K562 (cell line): Measurements from ENCODE around the gene STXBP6. TPM values are rescaled to one million over a fixed set of nuclear protein-coding genes. Genes with fewer than 3 reads are reported as not detected.

Source experiments
- ATAC-seq: fragments of 200-7000 bp; cut with Tn5 transposase; 3 replicates; pipeline ENCODE4 v1.9.1; 2020; ENCODE audit warnings: moderate library complexity
- BruUV-seq: library from RNA; stranded (reverse); fragments of 400-500 nt; replicated peaks from 2 replicates; lab custom pipeline; 2021; lab: Mats Ljungman, UMichigan
- CTCF ChIA-PET: fragments of 300-600 bp; formaldehyde crosslinking; extraction: SDS; loops from one replicate; lab custom pipeline; 2021; ENCODE audit warnings: low intra/inter-chr PET ratio; lab: Yijun Ruan, JAX
- POLR2A ChIA-PET: fragments of 300-600, 350-650 bp; sonication (Branson Sonifier 250); formaldehyde crosslinking; extraction: SDS; loops from one replicate; lab custom pipeline; 2021; ENCODE audit warnings: antibody characterized with exemption, inconsistent platforms; lab: Yijun Ruan, JAX
- DNase-seq, 4 experiments: peaks; one replicate each; pipeline versions ENCODE4 v3.0.0 to v3.0.0-alpha.2; 2011 to 2018; ENCODE audit warnings: low spot score in 3 of 4, mixed read lengths in 3 of 4; ENCODE audit errors: extremely low read depth in 1 of 4
- FAIRE-seq: peaks from 2 replicates; lab custom pipeline; 2011; peaks lifted over from hg19 to GRCh38; lab: Jason Lieb, UNC
- H2AFZ ChIP-seq: 2 replicates; pipeline ENCODE4 v1.6.0; 2011; ENCODE audit warnings: low read depth, low read length, control low read depth, inconsistent platforms
- H3K27ac ChIP-seq: fragments of 200-600 bp; 3 replicates; pipeline ENCODE4 v1.8.0; 2011; ENCODE audit warnings: low read depth, mild to moderate bottlenecking, control low read depth, inconsistent platforms, low read length, moderate library complexity, mixed read lengths; ENCODE audit errors: extremely low read depth
- H3K27me3 ChIP-seq, 2 experiments: fragments of 300-600 bp in 1 of 2; 2 replicates in 1 of 2; 3 replicates in 1 of 2; pipeline versions ENCODE4 v1.6.0 to v1.8.0; 2011; ENCODE audit warnings: inconsistent platforms in 2 of 2, low read length in 2 of 2, mild to moderate bottlenecking in 1 of 2, mixed read lengths in 1 of 2, moderate library complexity in 1 of 2; ENCODE audit not compliant: control insufficient read depth in 2 of 2, insufficient read depth in 2 of 2
- H3K36me3 ChIP-seq: fragments of 300-600 bp; 3 replicates; pipeline ENCODE4 v1.8.0; 2011; ENCODE audit warnings: mild to moderate bottlenecking, low read length, inconsistent platforms; ENCODE audit not compliant: control insufficient read depth, insufficient read depth
- H3K4me1 ChIP-seq, 2 experiments: fragments of 200-600 bp in 1 of 2; replicated peaks in 1 of 2; 2 replicates in 1 of 2; 3 replicates in 1 of 2; pipeline versions ENCODE4 v1.5.1 to v1.8.0; 2011; ENCODE audit warnings: inconsistent platforms in 2 of 2, low read length in 2 of 2, mild to moderate bottlenecking in 1 of 2, mixed read lengths in 1 of 2, moderate library complexity in 1 of 2; ENCODE audit not compliant: control insufficient read depth in 2 of 2, insufficient read depth in 2 of 2
- H3K4me2 ChIP-seq: 2 replicates; pipeline ENCODE4 v1.6.1; 2011; ENCODE audit warnings: low read length, control low read depth, inconsistent platforms, mixed read lengths; ENCODE audit not compliant: insufficient read depth
- H3K4me3 ChIP-seq: fragments of 200-600 bp; sonication (generic), shearing (Covaris generic); 2 replicates; pipeline ENCODE4 v1.5.1; 2016; ENCODE audit warnings: control low read depth, inconsistent platforms
- H3K79me2 ChIP-seq: fragments of 200-600 bp; 3 replicates; pipeline ENCODE4 v1.8.0; 2011; ENCODE audit warnings: low read length, inconsistent platforms; ENCODE audit not compliant: control insufficient read depth, insufficient read depth
- H3K9ac ChIP-seq, 2 experiments: 2 replicates each; pipeline versions ENCODE4 v1.6.0 to v1.6.1; 2011; ENCODE audit warnings: low read depth in 2 of 2, low read length in 2 of 2, control low read depth in 1 of 2, inconsistent platforms in 1 of 2, mild to moderate bottlenecking in 1 of 2, mixed read lengths in 1 of 2; ENCODE audit not compliant: insufficient read depth in 1 of 2
- H3K9me1 ChIP-seq: one replicate; pipeline ENCODE4 v1.6.0; 2011; ENCODE audit warnings: inconsistent platforms, mild to moderate bottlenecking, low read length, moderate library complexity; ENCODE audit not compliant: control insufficient read depth, insufficient read depth
- H3K9me3 ChIP-seq: replicated peaks from 2 replicates; pipeline ENCODE4 v1.5.1; 2011; ENCODE audit warnings: low read depth, low read length, inconsistent platforms; ENCODE audit not compliant: control insufficient read depth, insufficient read depth
- H4K20me1 ChIP-seq: replicated peaks from 2 replicates; pipeline ENCODE4 v1.6.1; 2011; ENCODE audit warnings: low read length, inconsistent platforms, mixed read lengths; ENCODE audit not compliant: control insufficient read depth, insufficient read depth
- BHLHE40 ChIP-seq: IDR thresholded peaks from 2 replicates; pipeline ENCODE4 v1.6.1; 2011; ENCODE audit warnings: low read length, improper control_type of control experiment
- C11orf30 ChIP-seq: fragments of 450-650 bp; IDR thresholded peaks from 2 replicates; pipeline ENCODE4 v1.6.1; 2016; ENCODE audit warnings: low read depth, mild to moderate bottlenecking
- NRF1 ChIP-seq, 2 experiments: fragments of 450-650 bp; IDR thresholded peaks in 1 of 2; conservative IDR thresholded peaks in 1 of 2; 2 replicates each; pipeline ENCODE4 v1.6.1; 2014; ENCODE audit warnings: mild to moderate bottlenecking in 2 of 2
- ZNF644 ChIP-seq: fragments of 200-800 bp; sonication (Bioruptor generic); IDR thresholded peaks from 2 replicates; pipeline ENCODE4 v1.6.1; 2016; ENCODE audit warnings: low read depth, missing genetic modification characterization, missing compliant biosample characterization
- WGBS: fragments of 100-300 bp; shearing (Covaris generic); methylation state at CpG from one replicate; pipeline ENCODE4 v1.1.6; 2016; ENCODE audit warnings: low coverage, mixed read lengths; ENCODE audit not compliant: insufficient coverage; ENCODE audit errors: missing lambda C conversion rate; 5-methylcytosine and 5-hydroxymethylcytosine counted together
- in situ Hi-C: fragments of 300-500 bp; cut with MboI; formaldehyde crosslinking; loops from 4 replicates; pipeline ENCODE4 v1.15.0; 2018; ENCODE audit warnings: inconsistent platforms, mixed read lengths
- intact Hi-C: fragments of 100-400 bp; cut with micrococcal nuclease; formaldehyde crosslinking; loops from 2 replicates; pipeline ENCODE4 v1.14.2; 2022
- polyA plus RNA-seq, 8 experiments: library from polyadenylated mRNA; depleted of rRNA in 4 of 8; stranded (reverse) in 5 of 8; unstranded in 3 of 8; fragments of >200 nt; fragmentation: Nextera tagmentation in 2 of 8; fragmentation: Illumina TruSeq in 1 of 8; extraction: Ambion mirVana in 2 of 8; extraction: Trizol in 1 of 8; gene quantifications; 2 replicates each; pipeline versions ENCODE4 v1.2.1 to v1.2.3, GENCODE V29; 2011 to 2014; ENCODE audit warnings: inconsistent platforms in 1 of 8, missing spikeins in 1 of 8
- total RNA-seq, 7 experiments: library from RNA; depleted of rRNA in 6 of 7; stranded (reverse); fragments of >200 nt in 6 of 7; fragmentation: Illumina TruSeq in 2 of 7; extraction: Trizol in 2 of 7; gene quantifications; 2 replicates each; pipeline versions ENCODE4 v1.2.1 to v1.2.3, GENCODE V29; 2011 to 2021; ENCODE audit warnings: low replicate concordance in 1 of 7
- TF ChIP-seq, protein P1 (sequence below): fragments of 450-650 bp; IDR thresholded peaks from 2 replicates; pipeline ENCODE4 v1.6.1; 2018; ENCODE audit warnings: mild to moderate bottlenecking, low read depth; ENCODE audit not compliant: partially characterized antibody
- TF ChIP-seq, protein P2 (sequence below): fragments of 250-450 bp; sonication (Bioruptor Pico); IDR thresholded peaks from 2 replicates; pipeline ENCODE4 v1.9.0; 2021; ENCODE audit warnings: mild to moderate bottlenecking
- TF ChIP-seq, protein P3 (sequence below): fragments of 200-800 bp; sonication (Bioruptor generic); IDR thresholded peaks from 2 replicates; pipeline ENCODE4 v1.6.1; 2017; ENCODE audit warnings: missing genetic modification characterization, missing compliant biosample characterization
- TF ChIP-seq, protein P4 (sequence below): sonication (generic); IDR thresholded peaks from 2 replicates; pipeline ENCODE4 v1.6.1; 2016
- TF ChIP-seq, protein P5 (sequence below), 3 experiments: IDR thresholded peaks in 2 of 3; conservative IDR thresholded peaks in 1 of 3; 2 replicates each; pipeline ENCODE4 v1.5.1; 2011 to 2012; ENCODE audit warnings: low read length in 3 of 3, mild to moderate bottlenecking in 3 of 3, control low read depth in 2 of 3, improper control_type of control experiment in 1 of 3, inconsistent platforms in 1 of 3, low read depth in 1 of 3, mixed read lengths in 1 of 3, moderate library complexity in 1 of 3; ENCODE audit not compliant: insufficient read depth in 2 of 3

Gene STXBP6
- total and polyA plus RNA-seq, 9 of the 15 experiments (the other 6 are each of a cell fraction or from before 2014, with no cell fraction given) = 0.27 to 0.89 (median 0.59) TPM

DNA sequence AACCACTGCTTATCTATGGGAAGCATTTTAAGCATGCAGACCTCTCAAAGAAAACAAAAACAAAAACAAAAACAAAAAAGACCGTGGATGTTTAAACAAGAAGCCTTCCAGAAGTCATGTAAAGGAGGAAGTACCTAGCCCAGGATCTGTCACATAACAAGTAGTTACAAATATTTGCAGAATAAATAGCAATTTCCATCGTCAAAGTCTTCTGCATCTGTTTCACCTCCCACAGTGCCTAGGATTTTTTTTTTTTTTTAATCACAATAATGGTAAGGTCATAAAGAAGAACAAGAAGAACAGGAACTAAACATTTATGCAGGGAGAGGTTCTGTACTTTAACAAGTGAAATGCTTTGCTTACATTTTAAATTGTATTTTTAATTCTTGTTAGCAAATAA, 2.4 kb upstream of the STXBP6 start (continued):
- TF ChIP-seq ZNF644 (tag) = no peak
- TF ChIP-seq, protein P1, sequence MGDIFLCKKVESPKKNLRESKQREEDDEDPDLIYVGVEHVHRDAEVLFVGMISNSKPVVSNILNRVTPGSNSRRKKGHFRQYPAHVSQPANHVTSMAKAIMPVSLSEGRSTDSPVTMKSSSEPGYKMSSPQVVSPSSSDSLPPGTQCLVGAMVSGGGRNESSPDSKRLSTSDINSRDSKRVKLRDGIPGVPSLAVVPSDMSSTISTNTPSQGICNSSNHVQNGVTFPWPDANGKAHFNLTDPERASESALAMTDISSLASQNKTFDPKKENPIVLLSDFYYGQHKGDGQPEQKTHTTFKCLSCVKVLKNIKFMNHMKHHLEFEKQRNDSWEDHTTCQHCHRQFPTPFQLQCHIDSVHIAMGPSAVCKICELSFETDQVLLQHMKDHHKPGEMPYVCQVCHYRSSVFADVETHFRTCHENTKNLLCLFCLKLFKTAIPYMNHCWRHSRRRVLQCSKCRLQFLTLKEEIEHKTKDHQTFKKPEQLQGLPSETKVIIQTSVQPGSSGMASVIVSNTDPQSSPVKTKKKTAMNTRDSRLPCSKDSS = no peak
- no peak for TF ChIP-seq C11orf30

DNA sequence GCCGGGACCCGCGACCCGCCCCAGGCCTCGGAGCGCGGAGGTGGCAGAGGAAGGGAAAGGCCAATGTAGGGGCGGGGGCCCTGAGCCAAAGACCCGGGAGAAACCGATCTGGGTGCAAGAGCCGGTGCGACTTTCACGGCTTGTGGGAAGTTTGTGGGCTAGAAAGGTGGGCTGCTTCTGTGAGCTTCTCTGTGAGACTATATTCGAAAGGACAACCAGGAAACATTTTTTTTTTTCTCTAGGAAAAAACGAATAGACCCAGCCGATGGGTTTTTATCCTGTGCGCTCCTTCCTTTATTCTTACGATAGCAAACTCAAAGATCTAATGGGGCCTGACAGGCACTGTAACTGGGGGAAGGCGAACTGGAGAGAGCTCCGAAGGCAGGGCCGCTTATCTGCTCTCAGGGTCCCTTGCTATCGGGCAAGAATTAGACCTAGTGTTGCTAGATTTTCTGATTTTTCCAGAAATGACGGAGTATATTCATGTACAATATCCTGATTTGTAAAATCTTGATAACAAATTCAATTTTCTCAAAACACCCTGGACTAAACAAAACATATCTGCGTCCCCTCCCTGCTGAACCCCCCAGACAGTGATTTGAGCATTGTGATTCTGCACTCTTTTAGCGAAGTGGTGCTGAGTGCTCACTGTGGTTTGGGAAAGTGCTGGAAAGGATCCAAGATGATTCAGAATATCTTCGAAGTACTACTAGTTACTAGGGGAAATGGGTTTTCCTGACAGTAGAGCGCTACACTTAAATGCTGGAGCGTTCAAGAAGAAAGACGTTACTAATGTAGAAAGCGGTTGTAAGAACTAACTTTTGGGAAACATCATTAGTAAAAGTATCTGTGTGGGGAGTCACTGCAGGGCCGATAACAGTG, 563 bp upstream of the STXBP6 start:
- Histone ChIP-seq H2AFZ (no peak overlapping the region), H3K4me1 (peaks cover 14% of the 10 kb centered on the region in 2 experiments; a peak in 4 of 5 replicates), H3K27me3 (peaks cover 6 to 28% of the 10 kb centered on the region in 2 experiments; a peak in 4 of 5 replicates), H3K9me1 (no peaks in the 10 kb centered on the region), H3K9me3 (no peaks in the 10 kb centered on the region), H3K36me3 (no peaks in the 10 kb centered on the region), H3K27ac (no peak overlapping the region), H3K79me2 (no peaks in the 10 kb centered on the region), H3K9ac (no peak overlapping the region), H3K4me2 (no peak overlapping the region), H4K20me1 (0 out of 2 replicates have a peak, but pooled peaks cover 3% of the 10 kb centered on the region), H3K4me3 (no peak overlapping the region)
- no TSS peak for BruUV-seq
- no peak for FAIRE-seq
- CTCF ChIA-PET = no interaction called here
- intact Hi-C loops (no loop called here), in situ Hi-C loops (no loop called here)
- no peak for ATAC-seq
- POLR2A ChIA-PET = no interaction called here
- DNase-seq = peak in 1 of 4 experiments; percentile 6
- WGBS = 10% methylated on average over 21 of the region's 31 CpGs
- TF ChIP-seq, protein P1 = no peak
- TF ChIP-seq, protein P2, sequence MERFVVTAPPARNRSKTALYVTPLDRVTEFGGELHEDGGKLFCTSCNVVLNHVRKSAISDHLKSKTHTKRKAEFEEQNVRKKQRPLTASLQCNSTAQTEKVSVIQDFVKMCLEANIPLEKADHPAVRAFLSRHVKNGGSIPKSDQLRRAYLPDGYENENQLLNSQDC (CRISPR knock-in tag) = no peak
- TF ChIP-seq, protein P3, sequence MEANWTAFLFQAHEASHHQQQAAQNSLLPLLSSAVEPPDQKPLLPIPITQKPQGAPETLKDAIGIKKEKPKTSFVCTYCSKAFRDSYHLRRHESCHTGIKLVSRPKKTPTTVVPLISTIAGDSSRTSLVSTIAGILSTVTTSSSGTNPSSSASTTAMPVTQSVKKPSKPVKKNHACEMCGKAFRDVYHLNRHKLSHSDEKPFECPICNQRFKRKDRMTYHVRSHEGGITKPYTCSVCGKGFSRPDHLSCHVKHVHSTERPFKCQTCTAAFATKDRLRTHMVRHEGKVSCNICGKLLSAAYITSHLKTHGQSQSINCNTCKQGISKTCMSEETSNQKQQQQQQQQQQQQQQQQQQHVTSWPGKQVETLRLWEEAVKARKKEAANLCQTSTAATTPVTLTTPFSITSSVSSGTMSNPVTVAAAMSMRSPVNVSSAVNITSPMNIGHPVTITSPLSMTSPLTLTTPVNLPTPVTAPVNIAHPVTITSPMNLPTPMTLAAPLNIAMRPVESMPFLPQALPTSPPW = 0 out of 2 replicates have a peak, but pooled peaks have one; percentile 1
- TF ChIP-seq NRF1 (conservative IDR thresholded peaks at IDR 0.05 in 1 of 2, IDR thresholded peaks at IDR 0.05 in 1 of 2) (peak; percentile 29 to 33; a peak in 2 of 4 replicates), BHLHE40 (no peak)
- TF ChIP-seq, protein P4, sequence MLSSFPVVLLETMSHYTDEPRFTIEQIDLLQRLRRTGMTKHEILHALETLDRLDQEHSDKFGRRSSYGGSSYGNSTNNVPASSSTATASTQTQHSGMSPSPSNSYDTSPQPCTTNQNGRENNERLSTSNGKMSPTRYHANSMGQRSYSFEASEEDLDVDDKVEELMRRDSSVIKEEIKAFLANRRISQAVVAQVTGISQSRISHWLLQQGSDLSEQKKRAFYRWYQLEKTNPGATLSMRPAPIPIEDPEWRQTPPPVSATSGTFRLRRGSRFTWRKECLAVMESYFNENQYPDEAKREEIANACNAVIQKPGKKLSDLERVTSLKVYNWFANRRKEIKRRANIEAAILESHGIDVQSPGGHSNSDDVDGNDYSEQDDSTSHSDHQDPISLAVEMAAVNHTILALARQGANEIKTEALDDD = 0 out of 2 replicates have a peak, but pooled peaks have one; percentile 10
- TF ChIP-seq, protein P5, sequence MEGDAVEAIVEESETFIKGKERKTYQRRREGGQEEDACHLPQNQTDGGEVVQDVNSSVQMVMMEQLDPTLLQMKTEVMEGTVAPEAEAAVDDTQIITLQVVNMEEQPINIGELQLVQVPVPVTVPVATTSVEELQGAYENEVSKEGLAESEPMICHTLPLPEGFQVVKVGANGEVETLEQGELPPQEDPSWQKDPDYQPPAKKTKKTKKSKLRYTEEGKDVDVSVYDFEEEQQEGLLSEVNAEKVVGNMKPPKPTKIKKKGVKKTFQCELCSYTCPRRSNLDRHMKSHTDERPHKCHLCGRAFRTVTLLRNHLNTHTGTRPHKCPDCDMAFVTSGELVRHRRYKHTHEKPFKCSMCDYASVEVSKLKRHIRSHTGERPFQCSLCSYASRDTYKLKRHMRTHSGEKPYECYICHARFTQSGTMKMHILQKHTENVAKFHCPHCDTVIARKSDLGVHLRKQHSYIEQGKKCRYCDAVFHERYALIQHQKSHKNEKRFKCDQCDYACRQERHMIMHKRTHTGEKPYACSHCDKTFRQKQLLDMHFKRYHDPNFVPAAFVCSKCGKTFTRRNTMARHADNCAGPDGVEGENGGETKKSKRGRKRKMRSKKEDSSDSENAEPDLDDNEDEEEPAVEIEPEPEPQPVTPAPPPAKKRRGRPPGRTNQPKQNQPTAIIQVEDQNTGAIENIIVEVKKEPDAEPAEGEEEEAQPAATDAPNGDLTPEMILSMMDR (IDR thresholded peaks at IDR 0.05 in 2 of 3, conservative IDR thresholded peaks at IDR 0.05 in 1 of 3; ENCODE audit: insufficient read depth in 2 of 3, low read depth in 1 of 3, low read length in 3 of 3) = no peak
